ENCODE results near the gene FAM163A.

FAM163A gene

DNA sequence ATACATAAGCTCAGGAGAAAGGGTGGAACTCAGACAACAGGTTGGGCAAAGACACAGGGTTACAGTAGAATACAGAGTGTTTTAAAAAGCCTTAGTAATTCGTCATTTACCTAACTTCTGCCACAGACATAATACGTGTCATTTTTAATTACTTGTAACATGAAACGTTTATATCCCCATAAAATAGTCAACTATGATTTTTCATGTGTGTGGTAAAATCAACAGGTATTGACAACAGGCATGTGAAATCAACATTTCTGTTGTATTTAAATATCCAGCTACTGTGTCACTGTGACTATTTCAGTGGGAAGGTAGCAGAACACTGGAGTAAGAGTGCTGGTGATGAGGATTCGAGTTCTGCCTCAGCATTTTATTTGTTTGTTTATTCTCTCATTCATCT lies 5.7 kb downstream of the FAM163A start:
- in situ Hi-C loops (cut with MboI; ENCODE audit: low sequenced_read_pairs), result no loop called here

DNA sequence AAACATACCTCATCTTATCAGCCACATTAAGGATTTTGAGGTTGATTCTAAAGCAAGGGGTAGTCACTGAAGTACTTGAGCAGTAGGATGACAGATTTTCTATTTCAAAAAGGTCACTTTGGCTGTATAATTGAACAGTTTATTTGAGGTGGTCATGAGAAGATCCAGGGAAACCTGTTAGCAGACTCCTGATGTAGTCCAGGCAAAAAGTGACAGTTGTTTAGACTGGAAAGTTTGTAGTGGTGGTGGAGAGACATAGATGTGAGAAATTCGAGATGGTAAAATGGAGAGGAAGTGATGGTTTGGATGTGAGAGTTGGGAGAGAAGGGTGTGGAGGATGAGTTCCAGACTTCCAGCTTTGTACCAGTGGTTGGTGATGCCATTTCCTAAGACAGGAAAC lies 7.5 kb downstream of the FAM163A start:
- in situ Hi-C loops (cut with MboI; ENCODE audit: low sequenced_read_pairs), result no loop called here

DNA sequence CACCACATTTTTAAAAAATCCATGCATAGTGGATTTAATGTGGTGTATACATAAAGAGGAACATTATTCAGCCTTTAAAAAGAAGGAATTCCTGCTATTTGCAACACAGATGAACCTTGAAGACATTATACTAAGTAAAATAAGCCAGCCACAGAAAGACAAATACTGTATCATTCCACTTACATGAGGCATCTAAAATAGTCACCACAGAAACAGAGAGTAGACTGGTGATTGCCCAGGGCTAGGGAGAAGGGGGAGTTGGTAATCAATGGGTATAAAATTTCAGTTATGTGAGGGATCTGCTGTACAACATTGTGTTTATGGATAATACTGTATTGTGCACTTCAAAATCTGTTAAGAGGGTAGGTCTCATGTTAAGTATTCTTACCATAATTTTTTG lies 10.0 kb downstream of the FAM163A start:
- in situ Hi-C loops (cut with MboI; ENCODE audit: low sequenced_read_pairs), result no loop called here

DNA sequence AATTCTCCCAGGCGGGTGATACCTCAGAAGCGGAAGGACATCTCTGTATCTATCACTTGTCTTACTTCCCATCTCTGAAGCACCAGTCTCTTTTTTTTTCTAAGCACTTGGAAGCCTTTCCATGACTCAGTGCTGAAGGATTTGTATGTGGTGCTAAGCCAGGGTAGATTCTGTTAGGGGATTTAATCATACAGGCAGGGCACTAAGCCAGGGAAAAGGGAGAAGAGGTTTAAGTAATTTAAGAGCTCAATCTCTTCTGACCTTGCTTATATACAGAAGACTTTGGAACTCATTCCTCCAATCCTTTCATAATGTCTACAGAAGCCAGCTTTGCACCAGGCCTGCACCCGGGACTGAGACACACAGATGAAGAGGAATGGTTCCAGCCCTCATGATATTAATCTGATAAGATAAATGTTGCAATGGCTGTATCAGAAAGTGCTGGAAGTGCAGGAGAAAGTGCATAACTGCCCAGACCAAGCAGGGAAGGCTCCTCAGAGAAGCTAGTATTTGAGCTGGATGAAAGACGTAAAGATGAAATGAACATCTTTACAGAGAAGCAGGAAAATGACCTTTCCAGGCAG lies 11.0 kb downstream of the FAM163A start:
- in situ Hi-C loops (cut with MboI; ENCODE audit: low sequenced_read_pairs), result no loop called here

DNA sequence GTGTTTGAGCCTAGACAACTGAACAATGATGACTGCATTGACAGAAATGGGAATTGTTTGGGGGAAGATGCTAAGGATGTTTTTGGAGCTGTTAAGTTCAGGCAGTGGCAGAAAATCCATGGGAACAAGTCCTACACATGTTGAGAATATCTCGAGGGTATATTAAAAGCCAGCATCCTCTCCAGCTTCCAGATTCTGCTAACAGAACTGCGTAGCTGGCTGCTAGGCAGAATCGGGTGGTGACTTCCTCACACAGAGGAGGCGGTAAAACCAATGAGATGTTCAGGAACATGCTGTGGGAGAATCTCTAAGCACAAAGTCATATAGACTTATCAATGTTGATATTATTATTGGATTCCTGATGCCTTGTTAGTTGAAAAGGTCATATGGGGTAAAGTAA lies 14.8 kb downstream of the FAM163A start:
- in situ Hi-C loops (cut with MboI; ENCODE audit: low sequenced_read_pairs), result no loop called here

DNA sequence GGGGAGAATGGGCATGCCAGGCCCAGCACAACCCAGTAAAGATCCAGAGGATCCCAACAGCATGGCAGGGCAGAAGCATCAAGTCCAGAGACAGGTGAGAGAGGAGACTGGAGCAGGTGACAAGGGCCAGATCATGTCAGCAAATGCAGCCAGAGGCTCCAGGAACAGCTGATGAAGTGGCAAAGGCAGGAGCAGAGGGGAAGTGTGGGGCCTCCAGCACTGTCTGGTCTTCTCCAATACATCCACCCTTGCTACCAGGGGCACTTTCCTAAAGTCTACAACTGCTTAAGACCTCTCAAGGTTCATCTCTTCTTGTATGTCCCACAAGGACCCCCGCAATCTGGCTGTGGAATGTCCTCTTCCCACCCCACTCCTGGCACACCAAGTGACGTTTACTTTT lies 17.4 kb downstream of the FAM163A start:
- in situ Hi-C loops (cut with MboI; ENCODE audit: low sequenced_read_pairs), result no loop called here

DNA sequence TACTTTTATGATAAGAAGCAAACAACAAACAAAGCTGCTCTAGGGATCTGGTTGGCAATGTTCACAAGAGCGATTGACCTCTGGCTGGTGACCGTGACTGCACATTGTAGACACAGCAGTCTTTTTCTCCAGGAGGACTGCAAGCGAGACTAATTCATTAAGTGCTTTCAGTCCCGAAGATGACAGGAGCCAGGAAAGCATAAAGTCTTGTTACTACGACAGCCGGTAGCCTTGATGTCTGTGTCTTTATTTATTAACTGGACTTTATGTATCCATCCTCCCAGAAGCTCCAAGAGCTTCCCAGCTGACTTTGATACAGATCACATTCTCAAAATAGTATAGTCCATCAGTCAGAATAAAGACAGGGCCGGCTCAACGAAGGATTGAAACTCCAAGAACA lies 18.2 kb downstream of the FAM163A start:
- in situ Hi-C loops (cut with MboI; ENCODE audit: low sequenced_read_pairs), result no loop called here

DNA sequence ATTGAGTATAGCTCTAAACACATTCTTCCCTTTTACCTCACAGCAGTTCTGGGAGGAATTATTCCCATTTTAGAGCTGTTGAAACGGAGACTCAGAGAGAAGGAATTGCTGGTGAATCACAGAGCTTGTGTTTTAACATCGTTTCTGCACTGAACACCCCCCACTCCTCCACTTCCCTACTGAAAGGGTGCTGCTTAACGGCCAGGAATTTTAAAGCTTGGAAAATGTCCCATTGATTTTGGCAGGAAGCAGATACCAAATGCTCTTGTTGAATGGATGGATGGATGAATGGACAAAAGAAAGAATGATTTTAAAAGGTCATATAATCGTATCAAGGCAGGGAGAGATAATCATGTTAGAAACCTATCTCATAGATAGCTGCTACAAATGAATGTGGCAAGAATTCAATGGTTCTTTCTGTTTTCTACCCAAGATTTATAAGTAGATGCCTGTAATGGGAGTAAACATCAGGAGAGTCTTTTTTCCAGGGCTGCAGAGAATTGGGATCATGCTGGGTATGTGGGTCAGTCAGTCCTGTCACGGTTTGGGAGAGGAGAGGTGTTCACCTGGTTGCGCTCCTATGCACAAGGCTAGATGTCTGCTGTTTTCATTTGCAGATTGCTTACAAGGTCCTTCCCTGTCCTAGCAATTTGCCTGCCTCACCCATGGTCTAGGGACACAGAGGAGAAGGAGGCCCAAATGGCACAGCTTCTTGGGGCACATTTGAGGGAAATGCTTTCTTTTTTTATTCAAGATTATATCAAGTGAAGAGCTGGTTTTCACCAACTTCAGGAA lies 19.0 kb downstream of the FAM163A start:
- in situ Hi-C loops (cut with MboI; ENCODE audit: low sequenced_read_pairs), result no loop called here

DNA sequence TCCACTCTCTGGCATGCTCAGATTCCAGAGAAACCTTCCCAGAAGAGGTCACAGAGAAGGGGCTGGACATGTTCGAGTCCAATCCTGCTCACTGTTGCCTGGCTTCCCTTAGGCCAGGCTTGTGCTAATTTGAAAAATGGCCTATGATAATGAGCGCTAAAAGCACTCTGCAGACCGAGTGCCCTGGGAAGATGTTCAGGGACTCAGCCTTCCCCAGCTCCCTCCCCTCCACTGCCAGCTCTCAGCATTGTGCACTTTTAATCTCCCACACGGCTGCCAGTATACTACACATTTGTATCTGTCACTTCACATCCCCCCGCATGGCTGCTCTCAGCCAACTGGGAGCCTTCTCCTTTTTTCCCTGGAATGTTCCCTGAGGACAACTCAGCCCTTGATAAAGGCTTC lies 24.1 kb downstream of the FAM163A start:
- in situ Hi-C loops (cut with MboI; ENCODE audit: low sequenced_read_pairs), result no loop called here

DNA sequence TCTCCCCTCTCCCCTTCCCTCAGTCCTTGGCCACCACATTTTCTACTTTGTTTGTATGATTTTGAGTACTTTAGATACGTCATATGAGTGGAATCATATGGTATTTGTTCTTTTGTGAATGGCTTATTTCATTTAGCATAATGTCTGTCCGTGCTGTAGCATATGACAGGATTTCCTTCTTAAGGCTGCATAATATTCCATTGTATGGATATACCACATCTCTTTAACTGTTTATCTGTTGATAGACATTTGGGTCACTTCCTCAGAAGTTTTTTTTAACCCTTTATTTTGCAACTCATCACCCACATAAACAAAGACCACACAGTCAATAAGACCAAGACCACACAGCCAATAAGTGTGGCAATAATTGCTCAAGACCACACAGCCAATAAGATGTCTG lies 24.9 kb downstream of the FAM163A start:
- in situ Hi-C loops (cut with MboI; ENCODE audit: low sequenced_read_pairs), result no loop called here

DNA sequence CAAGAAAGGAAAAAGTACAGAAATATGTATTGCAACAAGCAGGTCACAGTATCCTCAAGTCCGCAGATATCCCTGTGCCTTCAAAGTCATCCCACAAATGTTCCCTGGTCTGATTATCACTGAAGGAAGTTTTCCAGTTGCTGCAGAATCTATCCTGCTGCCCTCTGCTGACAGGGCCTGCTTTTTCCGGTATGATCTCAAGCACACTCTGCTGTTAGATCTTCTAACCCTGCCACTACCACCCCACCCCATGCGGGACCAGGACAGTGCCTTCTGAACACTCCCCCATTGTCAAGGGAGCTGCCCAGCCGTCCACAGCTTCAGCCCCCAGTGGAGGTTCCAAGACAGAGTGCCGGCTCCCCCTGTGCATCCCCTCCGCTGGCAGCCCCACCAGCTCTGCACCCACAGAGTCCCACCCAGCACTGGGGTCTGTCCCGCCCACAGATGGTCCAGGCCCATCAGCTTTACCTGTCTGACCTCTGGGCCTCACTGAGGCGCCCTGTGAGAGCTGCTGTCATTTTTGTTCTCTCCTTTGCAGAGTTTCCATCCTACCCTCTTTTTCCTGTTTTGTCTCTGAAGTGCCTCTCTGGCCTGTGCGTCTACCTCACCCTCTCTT lies 27.9 kb downstream of the FAM163A start:
- in situ Hi-C loops (cut with MboI; ENCODE audit: low sequenced_read_pairs), result no loop called here

DNA sequence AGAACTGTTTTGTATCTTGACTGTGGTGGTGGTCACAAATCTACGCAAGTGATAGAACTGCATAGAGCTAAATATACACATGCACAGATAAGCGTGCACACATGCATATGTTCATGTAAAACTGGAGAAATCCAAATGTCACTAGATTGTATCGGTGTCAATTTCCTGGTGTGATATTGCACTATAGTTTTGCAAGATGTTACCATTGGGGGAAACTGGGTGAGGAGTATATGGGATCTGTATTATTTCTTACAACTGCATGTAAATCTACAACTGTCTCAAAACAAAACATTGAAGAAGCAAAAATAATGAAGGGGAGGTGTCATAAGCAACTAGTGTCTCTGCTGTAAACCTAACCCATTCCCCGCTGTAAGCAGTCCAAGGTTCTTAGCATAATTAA lies 30.2 kb downstream of the FAM163A start:
- in situ Hi-C loops (cut with MboI; ENCODE audit: low sequenced_read_pairs), result no loop called here

DNA sequence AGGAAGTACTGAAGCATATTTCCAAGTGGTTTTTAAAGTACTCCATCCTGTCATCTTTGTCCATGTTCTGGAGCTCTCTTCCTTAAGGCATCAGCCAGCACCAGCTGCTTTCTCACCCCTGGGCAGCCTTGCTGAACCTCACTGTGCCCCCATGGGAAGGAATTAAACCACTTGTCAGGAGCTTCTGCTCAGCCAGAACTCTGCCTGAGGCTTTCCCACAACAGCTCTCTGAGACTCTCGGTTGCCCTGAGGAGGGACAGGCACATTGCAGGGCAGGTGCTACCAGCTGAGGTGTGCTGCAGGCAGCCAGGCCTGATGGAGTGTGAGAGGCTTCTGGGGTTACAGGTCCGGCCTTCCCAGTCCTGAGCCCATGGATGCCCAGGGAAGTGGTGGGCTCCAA lies 30.9 kb downstream of the FAM163A start:
- in situ Hi-C loops (cut with MboI; ENCODE audit: low sequenced_read_pairs), result no loop called here

DNA sequence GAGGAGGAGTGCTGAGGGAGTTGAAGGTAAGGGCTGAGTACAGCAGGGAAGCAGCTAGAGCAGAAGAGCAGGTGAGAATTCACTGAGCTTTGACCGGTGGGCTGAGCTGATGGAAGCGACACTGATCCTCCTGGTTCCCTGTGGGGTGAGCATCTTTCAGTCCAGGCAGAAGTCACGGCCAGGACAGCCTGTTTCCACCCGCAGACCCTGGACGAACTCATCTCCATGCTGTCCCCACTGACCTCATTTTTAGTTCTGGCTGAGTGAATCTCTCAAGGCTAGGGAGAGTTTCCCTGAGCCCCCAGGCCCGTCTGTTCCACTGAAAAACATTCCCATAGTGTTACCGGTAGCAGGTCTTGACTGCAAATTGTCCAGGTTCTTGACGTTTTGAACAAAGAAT lies 31.5 kb downstream of the FAM163A start:
- in situ Hi-C loops (cut with MboI; ENCODE audit: low sequenced_read_pairs), result no loop called here

DNA sequence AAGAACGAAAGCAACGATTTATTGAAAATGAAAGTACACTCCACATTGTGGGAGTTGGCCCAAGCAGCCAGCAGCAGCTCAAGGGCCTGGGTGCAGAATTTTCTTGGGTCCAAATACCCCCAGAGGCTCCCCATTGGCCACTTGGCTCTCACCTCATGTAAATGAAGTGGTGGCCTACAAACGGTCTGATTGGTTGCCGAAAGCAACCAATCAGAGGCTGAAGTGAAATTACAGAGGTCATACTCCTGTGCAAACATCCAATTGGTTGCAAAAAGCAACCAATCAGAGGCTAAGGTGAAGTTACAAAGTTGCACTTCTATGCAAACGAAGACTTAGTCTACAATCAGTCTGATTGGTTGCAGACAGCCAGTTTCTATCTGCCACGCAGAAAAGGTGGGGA lies 31.9 kb downstream of the FAM163A start:
- in situ Hi-C loops (cut with MboI; ENCODE audit: low sequenced_read_pairs), result no loop called here

DNA sequence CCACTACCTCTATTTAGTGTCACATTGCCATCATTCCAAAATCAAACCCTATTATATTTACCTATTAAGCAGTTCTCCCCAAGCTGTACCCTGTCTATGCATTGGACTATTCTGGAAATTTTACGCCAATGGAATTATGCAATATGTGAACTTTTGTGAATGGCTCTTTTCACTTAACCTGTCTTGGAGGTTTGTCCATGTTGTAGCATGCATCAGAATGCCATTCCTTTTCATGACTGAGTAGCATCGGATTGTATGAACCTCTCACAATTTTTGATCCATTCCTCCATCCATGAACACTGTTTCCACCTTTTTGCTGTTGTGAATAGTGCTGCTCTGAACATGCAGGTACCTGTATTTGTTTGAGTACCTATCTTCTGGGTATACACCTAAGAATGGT lies 33.7 kb downstream of the FAM163A start:
- in situ Hi-C loops (cut with MboI; ENCODE audit: low sequenced_read_pairs), result no loop called here

DNA sequence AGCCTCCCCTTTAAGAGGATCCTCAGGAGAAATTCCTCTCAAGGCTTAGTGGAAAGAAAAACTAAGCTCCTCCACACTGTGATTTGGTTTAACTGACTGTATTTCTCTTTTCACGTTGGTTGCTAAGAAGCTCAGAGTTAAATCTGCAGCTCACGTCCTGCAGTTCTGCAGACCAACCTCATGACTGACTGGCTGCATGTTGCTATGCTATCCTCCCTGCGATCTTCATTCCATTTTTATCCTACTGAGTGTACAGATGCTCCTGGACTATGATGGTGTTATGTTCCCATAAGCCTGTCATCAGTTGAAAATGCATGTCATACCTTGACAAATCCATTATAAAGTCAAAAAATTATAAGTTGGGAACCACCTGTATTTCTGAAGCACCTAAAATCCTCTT lies 34.6 kb downstream of the FAM163A start:
- in situ Hi-C loops (cut with MboI; ENCODE audit: low sequenced_read_pairs), result no loop called here

DNA sequence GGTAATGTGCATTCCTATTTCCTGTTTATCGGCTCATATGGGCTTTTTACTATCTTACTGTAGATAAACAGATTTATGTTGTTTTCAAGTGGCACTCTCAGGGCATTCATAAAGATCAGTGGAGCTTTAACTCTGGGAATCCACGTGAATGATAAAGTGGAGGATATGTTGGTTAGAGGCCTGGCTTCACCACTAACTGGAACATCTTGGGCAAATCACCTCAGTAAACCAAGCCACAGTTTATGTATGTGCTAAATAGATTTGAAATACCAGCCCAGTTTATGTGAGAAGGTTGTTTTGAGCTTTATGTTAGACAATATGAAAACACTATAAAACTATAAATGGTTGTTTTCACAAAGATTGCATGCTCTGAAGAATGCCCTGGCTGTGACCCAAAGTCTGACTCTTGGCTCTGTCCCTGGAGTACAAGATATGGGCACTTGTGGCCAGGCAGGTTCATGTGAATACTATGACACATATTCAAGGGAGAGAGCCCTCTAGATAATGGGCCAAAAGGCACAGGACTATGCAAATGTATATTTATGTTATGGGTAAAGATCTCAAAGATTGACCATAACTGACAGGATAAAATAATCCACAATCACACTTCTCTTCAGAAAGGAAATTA lies 36.7 kb downstream of the FAM163A start:
- in situ Hi-C loops (cut with MboI; ENCODE audit: low sequenced_read_pairs), result no loop called here

DNA sequence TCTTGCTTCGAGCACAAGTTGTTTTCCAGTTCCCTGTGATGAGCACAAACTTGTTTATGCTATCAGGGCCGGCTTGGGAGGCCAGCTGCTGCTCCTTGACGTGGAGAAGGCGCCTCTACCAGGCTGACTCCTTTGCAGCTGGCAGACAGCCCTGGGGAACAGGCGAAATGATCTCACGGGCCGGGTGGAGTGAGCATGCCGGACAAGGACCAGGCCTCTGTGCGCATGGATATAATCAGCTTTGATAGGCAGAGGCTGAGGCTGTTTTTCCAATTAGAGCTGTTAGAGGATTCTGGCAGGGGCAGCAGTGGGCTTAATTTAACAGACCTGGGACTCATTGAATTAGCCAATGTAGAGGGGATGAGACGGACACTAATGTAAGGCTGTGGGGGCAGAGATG lies 38.9 kb downstream of the FAM163A start:
- in situ Hi-C loops (cut with MboI; ENCODE audit: low sequenced_read_pairs), result no loop called here

DNA sequence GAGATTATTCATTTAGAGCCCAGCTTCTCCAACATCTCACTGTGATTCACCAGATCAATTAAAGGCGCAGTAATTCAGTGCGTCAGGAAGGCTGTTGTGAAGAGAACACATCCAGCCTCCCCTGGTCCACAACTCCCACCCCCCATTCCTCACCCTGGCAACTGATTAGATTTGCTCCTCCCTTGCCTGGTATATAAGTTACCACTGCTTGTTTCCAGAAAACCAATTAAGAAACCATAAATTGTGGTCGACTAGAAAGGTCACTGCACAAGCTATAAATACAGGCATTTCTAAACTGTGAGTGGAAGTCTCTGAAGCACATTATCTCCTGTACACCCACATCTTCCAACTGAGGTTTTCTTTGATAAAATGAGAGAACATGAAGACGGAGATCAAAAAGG lies 41.9 kb downstream of the FAM163A start:
- in situ Hi-C loops (cut with MboI; ENCODE audit: low sequenced_read_pairs), result no loop called here

DNA sequence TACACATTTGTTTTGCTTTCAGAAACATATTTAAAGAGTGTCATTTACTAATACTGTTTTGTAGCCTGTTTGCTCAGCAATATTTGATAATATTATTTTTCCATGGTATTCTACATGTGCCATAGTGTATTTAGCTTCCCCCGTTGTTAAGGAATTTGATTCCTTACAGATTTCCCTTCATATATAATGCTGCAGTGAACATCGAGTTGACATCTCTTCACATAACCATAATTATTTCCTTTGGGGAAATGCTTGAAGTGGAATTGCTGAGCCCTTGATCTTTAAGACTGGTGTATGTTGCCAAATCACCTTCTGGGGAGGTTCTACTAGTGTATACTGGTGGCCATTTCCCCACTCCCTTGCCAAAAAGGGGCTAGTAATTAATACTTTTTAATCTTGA lies 42.6 kb downstream of the FAM163A start:
- in situ Hi-C loops (cut with MboI; ENCODE audit: low sequenced_read_pairs), result no loop called here
